AML-193 (cell line): ENCODE results near the gene BUB1.
"Not testable (repeated sequence)": the region's sequence is repeated elsewhere in the genome, so short reads cannot be mapped to it uniquely, and the experiment has no call there.

Source experiments
- DNase-seq, 2 experiments: peaks; one replicate each; lab custom pipeline; 2025; lab: John Stamatoyannopoulos, UW

BUB1 gene

DNA sequence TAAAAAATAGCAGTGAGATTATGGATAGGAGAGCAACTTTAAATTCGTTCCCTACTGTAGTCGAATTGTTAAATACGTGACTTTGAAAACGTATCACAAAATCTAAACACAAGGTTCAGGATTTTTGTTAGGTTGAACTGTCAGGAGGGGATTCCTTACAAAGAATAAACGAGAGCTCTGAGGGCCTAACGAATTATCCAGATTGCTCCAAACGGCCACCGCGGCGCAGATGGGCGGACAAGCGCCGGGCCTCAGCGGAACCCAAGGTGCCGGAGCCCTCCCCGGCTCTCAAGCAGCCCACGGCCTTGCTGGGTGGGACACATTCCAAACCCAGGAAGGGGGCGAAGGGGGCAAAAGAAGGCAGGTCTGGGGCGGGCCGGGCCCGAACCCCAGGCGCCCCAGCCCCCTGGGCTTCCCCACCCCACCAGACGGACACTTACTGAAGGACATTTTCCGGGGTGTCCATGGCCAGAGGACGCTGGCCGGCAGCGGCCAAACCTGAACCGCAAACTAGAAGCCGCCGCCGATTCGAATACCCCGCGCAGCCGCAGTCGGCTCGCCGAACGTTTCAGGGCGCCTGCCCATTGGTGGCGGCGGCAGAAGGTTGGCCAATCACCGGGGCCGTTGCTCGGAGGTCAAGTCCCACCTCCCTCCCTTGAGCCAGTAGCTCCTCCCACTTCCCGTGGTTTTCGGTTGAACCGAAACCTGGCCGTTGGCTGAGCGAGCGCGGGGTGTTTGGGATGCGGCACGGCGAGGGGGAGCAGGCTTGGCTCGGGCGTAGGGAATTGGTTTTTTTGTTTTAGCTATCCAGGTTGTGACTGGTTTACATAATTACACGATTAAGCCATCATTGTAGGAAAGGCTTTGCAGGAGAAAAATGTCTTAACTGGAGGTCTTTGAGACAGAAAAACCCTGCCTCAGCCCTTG, at the start of gene BUB1:
Gene BUB1 (minus strand): TSS at position 534 of the 927 bp plus-strand sequence. CDS start 68 bp downstream, at position 466.
- peak; percentile 88 to 92 for DNase-seq

DNA sequence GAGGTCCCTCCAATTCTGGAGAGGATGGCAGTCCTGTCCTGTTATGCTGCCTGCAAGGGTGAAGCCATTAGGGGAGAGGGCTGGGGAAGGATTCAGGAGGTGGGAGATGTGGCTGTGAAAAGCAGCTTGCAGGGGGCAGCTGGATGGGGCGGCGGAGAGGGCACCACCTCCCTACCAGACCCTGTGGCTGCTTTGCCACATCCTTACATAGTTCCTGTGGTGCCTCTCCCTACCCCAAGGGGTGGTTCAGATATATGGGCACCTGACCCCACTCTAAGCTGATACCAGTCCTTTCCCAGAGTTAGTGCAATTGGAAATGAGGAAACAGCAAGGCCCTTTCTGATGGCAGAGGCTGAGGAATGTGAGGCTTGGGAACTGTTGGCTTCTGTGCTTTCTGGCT, 48.4 kb upstream of the BUB1 start:
- no peak for DNase-seq

- DNase-seq: no peak
These were observed 48.0 kb upstream of the BUB1 start for GRCh38 chr2:110725859-110726258.

GRCh38 chr2:110725370-110725769, 47.5 kb upstream of the BUB1 start:
- no peak for DNase-seq

- DNase-seq: no peak
These were observed 47.0 kb upstream of the BUB1 start for GRCh38 chr2:110724820-110725219.

DNA sequence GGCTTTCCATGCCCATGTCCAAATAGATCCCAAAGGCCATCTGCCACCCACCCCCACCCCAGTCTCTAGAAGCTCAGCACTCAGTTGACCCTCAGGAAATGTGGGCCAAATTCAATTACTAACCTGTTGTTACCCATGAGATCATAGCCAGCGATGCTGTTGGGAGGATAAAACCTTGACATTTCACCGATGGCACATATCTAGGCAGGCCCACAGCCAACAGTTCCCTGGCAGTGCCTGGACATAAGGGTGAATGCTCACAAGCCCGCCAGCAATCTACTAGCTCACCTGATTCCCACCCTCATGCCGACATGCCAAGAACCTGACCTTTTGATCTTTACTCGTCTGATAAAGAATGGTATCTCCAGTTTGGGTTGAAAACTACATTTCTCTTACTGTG, 42.7 kb upstream of the BUB1 start:
- no peak for DNase-seq

- no peak for DNase-seq
These were observed 41.1 kb upstream of the BUB1 start for GRCh38 chr2:110718990-110719389.

GRCh38 chr2:110718382-110718781, 40.5 kb upstream of the BUB1 start:
- DNase-seq: no peak

DNA sequence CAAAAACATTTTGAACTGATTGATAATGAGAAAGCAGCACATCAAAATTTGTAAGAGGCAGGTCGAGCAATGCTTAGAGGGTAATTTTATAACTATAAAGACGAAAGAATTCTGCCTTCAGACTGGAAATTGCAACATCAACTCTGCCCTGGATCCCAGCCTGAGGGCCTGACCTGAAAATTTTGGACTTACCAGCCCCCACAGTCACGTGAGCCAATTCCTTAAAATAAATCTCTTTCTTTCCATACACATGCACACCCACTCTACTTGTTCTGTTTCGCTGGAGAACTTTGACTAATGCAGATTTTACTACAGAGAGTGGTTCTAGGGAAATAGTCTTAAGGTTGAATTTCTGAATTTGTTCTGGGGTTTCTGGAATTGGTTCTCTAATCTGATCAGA, 39.9 kb upstream of the BUB1 start:
- no peak for DNase-seq

DNA sequence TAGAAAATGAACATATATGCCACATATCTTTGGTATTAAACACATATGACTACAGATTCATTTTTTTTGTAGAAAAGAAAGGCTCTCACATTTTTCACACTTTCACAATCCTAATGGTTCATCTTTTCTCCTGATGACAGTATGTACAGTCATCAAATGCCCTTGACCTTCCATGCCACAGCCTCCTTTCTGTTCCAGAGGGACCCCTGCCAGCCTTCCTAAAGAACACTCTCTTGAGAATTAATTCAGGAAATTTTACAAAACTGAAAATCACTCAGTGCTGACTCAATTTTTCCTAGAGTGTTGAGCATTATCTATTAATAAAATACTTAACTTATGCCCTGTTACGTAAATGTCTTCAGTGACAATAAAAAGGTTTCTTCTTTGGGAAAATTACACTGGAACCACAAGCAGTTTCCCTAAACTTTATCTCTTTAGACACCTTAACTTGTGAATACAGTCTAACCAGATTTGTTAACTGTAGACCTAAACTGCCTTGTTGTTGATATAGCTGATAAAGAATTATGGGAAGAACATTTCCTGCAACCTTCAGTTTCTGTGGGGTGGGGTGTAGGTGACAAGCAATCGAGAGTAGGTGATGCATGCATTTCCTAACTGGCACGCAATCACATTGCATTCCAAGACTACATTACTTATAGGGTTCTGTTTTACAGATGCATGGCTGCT, 39.2 kb upstream of the BUB1 start:
- DNase-seq: no peak

DNA sequence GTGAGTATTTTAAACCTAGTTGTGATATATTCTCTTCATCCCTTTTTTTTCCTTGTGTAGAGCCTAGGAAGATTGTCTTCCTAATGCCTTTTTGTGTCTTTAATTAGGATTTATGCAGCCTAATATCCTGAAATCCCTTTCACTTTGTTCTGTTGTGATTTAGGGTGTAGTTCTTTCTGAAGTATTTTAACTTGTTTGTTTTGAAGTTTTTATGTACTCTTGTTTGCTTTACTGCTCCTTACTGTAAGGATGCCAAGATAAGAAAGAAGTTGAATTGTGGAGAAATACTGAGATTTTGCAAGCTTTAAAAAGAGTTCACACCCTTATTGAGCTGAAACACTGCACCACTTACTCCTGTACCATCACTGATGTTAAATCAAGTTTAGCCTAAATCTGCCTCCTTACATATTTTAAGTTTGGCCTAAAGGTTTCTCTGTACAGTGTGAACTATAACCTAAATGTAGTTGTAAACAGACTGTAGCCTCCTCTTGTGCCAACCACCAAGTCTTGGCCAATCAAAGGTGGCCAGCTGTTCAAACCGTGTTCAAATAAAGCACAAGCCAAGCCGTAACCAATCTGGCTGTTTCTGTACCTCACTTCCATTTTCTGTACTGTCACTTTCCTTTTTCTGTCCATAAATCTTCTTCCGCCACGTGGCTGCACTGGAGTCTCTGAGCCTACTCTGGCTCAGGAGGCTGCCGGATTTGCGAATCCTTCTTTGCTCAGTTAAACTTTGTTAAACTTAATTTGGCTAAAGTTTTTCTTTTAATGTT, 36.8 kb upstream of the BUB1 start:
- DNase-seq: no peak

DNA sequence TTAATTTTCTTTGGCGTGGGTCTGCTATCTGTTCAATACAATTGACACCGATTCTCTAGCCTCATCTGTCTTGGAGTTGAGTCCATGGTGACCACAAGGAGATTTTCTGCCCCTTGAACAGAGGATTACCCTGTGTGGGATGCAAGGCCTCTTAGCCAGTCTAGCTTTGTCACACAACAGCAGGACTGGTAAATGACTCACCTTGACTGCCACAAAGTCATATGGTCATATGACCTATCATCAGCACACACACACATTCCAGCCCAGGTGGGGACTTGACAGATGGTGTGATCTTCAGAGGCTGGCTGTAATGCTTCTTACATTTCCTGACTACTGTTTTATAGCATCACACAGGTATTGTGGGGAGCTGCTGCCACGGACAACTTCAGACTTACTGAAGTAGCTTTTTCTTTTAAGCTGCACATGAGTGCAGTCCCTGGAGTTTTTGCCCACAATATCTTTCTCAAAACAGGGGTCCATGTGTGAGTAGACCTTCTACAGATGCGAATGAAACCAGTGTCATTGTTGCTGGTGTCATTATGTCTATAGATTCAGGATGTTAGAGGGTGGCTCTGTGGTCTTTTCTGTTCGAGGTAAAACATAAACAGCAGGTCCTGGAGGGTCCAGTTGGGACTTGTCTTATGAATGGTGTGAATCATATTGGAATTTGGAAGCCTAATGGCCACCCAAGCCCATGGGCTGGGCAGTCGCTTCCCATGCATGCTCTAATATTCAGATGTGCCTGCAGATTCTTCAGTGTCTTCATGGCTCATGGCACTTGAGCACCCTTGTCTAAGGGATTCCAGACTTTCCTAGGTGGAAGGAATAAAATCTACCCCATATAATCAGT, 35.9 kb upstream of the BUB1 start:
- no peak for DNase-seq

DNA sequence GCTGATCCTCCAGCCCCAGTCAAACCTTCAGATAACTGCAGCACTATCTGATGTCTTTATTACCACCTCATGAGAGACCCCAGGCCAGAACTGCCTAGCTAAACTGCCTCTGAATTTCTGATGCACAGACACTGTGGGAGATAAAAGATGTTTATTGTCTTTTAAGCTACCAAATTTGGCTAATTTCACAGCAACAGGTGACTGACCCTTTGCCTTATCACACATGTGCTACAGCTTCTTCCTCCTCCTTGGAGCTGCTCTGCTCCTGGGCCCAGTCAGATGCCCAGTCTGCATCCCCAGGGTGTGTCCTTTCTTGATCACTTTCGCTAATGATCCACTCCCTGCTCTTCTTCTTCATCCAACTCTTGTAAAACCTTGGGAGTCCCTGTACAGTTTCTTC, 34.9 kb upstream of the BUB1 start:
- DNase-seq: no peak

DNA sequence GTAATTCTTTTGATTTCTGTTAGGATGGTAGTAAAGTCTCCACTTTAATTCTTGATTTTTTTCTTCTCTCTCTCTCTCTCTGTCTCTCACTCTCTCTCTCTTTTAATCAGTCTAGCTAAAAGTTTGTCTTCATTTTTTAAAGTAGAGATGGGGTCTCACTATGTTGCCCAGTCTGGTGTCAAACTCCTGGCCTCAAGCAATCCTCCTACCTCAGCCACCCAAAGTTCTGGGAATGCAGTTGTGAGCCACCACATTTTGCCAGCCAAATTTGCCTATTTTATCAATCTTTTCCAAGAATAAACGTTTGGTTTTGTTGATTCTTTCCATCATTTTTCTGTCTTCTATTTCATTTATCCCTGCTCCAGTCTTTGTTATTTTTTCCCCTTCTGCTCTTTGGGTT, 30.6 kb upstream of the BUB1 start:
- no peak for DNase-seq

DNA sequence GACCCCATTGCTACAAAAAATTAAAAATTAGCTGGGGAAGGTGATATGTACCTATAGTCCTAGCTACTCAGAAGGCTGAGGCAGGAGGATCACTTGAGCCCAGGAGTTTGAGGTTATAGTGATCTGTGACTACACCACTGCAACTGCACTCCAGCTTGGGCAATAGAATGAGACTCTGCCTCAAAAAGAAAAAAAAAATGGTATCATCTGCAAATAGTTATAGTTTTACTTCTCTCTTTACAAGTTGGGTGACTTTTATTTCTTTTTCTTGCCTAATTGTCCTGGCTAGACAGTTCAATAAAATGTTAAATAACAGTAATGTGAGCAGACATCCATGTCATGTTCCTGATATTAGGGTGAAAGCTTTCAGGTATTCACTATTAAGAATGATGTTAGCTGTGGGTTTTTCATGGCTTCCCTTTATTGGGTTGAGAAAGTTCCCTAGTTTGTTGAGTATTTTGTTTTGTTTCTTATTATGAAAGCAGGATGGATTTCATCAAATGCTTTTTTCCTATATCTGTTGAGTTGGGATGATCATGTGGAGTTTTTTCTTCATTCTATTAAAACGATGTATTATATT, 29.6 kb upstream of the BUB1 start:
- DNase-seq: no peak

DNA sequence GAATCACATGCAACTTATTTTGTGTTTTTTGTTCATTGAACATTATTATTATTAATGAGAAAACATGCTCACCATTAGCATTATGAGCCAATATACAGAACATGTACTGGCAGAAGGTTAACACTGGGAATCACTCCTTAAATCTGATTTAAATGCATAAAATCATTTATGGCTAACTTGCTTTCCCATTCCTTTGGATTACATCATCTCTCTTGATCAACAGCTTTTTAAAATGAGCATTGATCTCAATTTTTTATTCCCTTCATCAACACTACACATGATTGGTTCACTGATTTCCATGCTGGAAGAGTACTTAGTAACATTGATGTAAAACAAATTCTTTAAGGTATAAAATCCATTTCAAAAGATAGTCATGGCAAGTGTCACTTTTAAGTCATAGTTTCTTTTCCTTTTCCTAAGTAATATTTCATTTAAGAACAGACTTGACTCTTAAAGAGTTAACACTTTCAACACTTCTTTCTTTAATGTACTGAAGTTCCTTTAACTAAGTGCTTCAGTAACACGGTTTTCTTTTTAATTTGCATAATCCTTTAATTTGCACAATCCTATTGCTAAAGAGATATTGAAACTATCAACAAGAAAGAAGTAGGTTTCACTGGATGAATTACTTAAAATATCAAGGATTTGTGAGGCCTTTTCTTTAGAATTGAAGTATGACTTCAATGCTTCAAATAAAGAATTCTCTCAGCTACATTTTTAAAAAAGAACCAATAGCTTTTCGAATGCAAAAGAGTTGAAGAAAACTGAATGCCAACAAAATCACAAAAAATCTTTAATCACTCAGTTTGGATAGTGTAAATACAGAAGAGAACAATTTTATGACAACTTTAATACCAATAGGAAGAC, 24.9 kb upstream of the BUB1 start:
- peak; percentile 12 to 36 for DNase-seq

- DNase-seq: not testable (repeated sequence)
These were observed 20.4 kb upstream of the BUB1 start for GRCh38 chr2:110698253-110698652.

DNA sequence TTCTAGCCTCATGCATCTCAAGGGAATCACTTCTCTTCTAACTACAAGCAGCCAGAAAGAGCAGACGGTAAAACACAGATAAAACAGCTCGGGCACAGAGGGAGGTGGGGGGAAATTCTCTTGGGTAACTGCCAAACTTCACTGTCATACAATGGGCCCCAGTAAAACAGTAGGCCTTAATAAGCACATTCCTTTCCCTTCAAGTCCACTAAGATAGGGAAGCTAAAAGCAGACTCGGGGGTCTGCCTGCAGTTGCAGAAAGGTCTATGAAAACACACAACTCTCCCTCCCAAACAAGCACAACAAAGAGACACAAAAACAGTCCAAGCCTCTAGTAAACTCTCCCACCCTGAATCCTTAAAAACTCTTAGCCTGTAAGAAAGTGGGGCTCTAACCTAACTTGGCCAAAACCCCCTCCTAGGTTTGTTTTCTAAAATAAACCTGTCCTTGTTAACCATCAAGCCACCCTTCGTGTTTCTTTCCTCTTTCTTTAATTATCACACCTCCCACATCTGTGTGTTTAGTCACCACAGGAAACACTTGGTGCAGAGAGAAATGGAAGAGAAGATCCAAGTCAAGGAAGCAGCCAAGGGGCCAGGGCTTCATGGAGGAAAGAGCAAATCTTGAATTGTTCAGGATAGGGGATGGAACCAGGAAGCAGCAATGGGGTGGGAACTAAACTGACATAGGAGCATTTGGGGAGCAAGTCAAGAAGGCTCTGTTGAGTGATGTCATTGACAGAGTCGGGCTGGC, 17.5 kb upstream of the BUB1 start:
- not testable (repeated sequence) for DNase-seq

DNA sequence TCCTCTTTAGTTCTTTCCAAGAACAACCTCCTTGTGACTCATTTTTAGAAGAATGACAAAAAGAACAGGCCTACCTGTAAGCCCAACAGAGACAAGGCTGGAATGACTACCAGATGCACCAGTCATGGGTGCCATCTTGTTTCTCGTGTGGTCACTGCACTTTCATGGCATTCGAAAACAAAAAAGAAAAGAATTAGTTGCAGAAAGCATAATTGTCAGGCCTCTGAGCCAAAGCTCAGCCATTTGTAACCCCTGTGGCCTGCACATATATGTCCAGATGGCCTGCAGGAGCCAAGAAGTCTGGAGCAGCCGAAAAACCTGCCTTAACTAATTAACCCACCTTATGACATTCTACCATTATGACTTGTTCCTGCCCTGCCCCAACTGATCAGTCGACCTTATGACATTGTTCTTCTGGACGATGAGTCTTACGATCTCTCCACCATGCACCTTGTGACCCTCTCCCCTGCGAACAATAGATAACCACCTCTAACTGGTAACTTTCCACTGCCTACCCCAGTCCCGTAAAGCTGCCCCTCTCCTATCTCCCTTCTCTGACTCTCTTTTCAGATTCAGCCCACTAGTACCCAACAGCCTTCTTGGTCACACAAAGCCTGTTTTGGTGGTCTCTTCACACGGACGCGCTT, 13.9 kb upstream of the BUB1 start:
- DNase-seq: no peak
